HepG2 (cell line): ENCODE data around the gene CD300A. TPM values are rescaled to one million over a fixed set of nuclear protein-coding genes. Genes with fewer than 3 reads are reported as not detected.

Experiments used
- ARID2 ChIP-seq: sonication (generic); formaldehyde crosslinking; IDR thresholded peaks from 2 replicates; pipeline ENCODE4 v1.8.1; 2022; ENCODE audit warnings: mild to moderate bottlenecking, missing genetic modification reagents, borderline replicate concordance
- CBX5 ChIP-seq: sonication (generic); formaldehyde crosslinking; IDR thresholded peaks from 2 replicates; pipeline ENCODE4 v1.4.0; 2020; ENCODE audit warnings: missing genetic modification reagents, borderline replicate concordance
- CENPX ChIP-seq: sonication (generic); formaldehyde crosslinking; IDR thresholded peaks from 2 replicates; pipeline ENCODE4 v1.9.0; 2021; ENCODE audit warnings: mild to moderate bottlenecking, missing genetic modification reagents, moderate library complexity
- ELF1 ChIP-seq: sonication (generic); formaldehyde crosslinking; IDR thresholded peaks from 2 replicates; pipeline ENCODE4 v1.4.0; 2020; ENCODE audit warnings: missing genetic modification reagents
- HOXA7 ChIP-seq: sonication (generic); formaldehyde crosslinking; IDR thresholded peaks from 2 replicates; pipeline ENCODE4 v1.8.1; 2022; ENCODE audit warnings: mild to moderate bottlenecking, missing genetic modification reagents, moderate library complexity
- KDM5A ChIP-seq: fragments of 200-600 bp; sonication (generic); IDR thresholded peaks from 2 replicates; pipeline ENCODE4 v1.7.0; 2018; ENCODE audit warnings: antibody characterized with exemption, mild to moderate bottlenecking, low read length, borderline replicate concordance
- MLXIP ChIP-seq: sonication (generic); formaldehyde crosslinking; IDR thresholded peaks from 2 replicates; pipeline ENCODE4 v1.9.0; 2021; ENCODE audit warnings: missing genetic modification reagents, borderline replicate concordance
- MNT ChIP-seq: fragments of 450-650 bp; IDR thresholded peaks from 2 replicates; pipeline ENCODE4 v1.6.1; 2016
- NR2C2 ChIP-seq: sonication (generic); formaldehyde crosslinking; IDR thresholded peaks from 2 replicates; pipeline ENCODE4 v1.4.0; 2020; ENCODE audit warnings: missing genetic modification reagents, mild to moderate bottlenecking, moderate library complexity, borderline replicate concordance
- PHF21A ChIP-seq: sonication (generic); formaldehyde crosslinking; IDR thresholded peaks from 2 replicates; pipeline ENCODE4 v1.5.0; 2020; ENCODE audit warnings: mild to moderate bottlenecking, missing genetic modification reagents
- REXO4 ChIP-seq: sonication (generic); formaldehyde crosslinking; IDR thresholded peaks from 2 replicates; pipeline ENCODE4 v1.8.0; 2022; ENCODE audit warnings: missing genetic modification reagents, mild to moderate bottlenecking, borderline replicate concordance
- TAF1 ChIP-seq: sonication (generic); formaldehyde crosslinking; IDR thresholded peaks from 2 replicates; pipeline ENCODE4 v1.4.0; 2020; ENCODE audit warnings: missing genetic modification reagents
- TEF ChIP-seq: sonication (generic); formaldehyde crosslinking; IDR thresholded peaks from 2 replicates; pipeline ENCODE4 v1.5.0; 2020; ENCODE audit warnings: missing genetic modification reagents
- ZBTB37 ChIP-seq: sonication (generic); formaldehyde crosslinking; IDR thresholded peaks from 2 replicates; pipeline ENCODE4 v1.4.0; 2020; ENCODE audit warnings: mild to moderate bottlenecking, missing genetic modification reagents
- ZNF337 ChIP-seq: sonication (generic); formaldehyde crosslinking; IDR thresholded peaks from 2 replicates; pipeline ENCODE4 v1.5.1; 2020; ENCODE audit warnings: missing genetic modification reagents, low read depth, mild to moderate bottlenecking, borderline replicate concordance
- ZNF703 ChIP-seq: sonication (generic); formaldehyde crosslinking; IDR thresholded peaks from 2 replicates; pipeline ENCODE4 v1.5.1; 2020; ENCODE audit warnings: missing genetic modification reagents, mild to moderate bottlenecking, moderate library complexity, borderline replicate concordance
- ZSCAN12 ChIP-seq: sonication (generic); formaldehyde crosslinking; IDR thresholded peaks from 2 replicates; pipeline ENCODE4 v1.9.0; 2021; ENCODE audit warnings: mild to moderate bottlenecking, missing genetic modification reagents
- polyA plus RNA-seq, 8 experiments: library from polyadenylated mRNA; depleted of rRNA in 3 of 8; stranded (reverse) in 7 of 8; unstranded in 1 of 8; fragments of >200 nt; fragmentation: Illumina TruSeq in 4 of 8; extraction: Trizol in 4 of 8; gene quantifications; 2 replicates each; pipeline versions ENCODE4 v1.2.1 to v1.2.3, GENCODE V29; 2011 to 2016; ENCODE audit warnings: low read depth in 4 of 8, missing spikeins in 1 of 8, mixed read lengths in 1 of 8; ENCODE audit not compliant: insufficient read depth in 1 of 8
- total RNA-seq, 5 experiments: library from RNA; depleted of rRNA; stranded (reverse); fragments of >200 nt; fragmentation: Illumina TruSeq; extraction: Trizol; gene quantifications; 2 replicates each; pipeline ENCODE4 v1.2.3, GENCODE V29; 2016; ENCODE audit warnings: low read depth in 1 of 5

Gene CD300A
- total and polyA plus RNA-seq, 2 of the 13 experiments (the other 11 are each of a cell fraction or from before 2014, with no cell fraction given), result not detected

- TF ChIP-seq MLXIP (CRISPR knock-in tag), result no peak
- TF ChIP-seq NR2C2 (CRISPR knock-in tag), result peak; percentile 54; the same call in 1 of the 2 replicates
- TF ChIP-seq KDM5A, result no peak
- TF ChIP-seq ARID2 (CRISPR knock-in tag), result no peak
- no peak for TF ChIP-seq HOXA7 (CRISPR knock-in tag)
- TF ChIP-seq TEF (CRISPR knock-in tag), result no peak
- TF ChIP-seq PHF21A (CRISPR knock-in tag), result peak; percentile 66; the same call in 1 of the 2 replicates
- TF ChIP-seq ZNF337 (CRISPR knock-in tag), result 0 out of 2 replicates have a peak, but pooled peaks have one; percentile 56
- peak; percentile 23 for TF ChIP-seq CBX5
- TF ChIP-seq MNT, result no peak
- TF ChIP-seq TAF1, result peak; percentile 39; the same call in 1 of the 2 replicates
- TF ChIP-seq ZNF703, result no peak
- no peak for TF ChIP-seq ZBTB37 (CRISPR knock-in tag)
- TF ChIP-seq REXO4, result no peak
- TF ChIP-seq ZSCAN12 (CRISPR knock-in tag), result peak; percentile 67; the same call in 1 of the 2 replicates
- TF ChIP-seq ELF1 (CRISPR knock-in tag), result no peak
- TF ChIP-seq CENPX (CRISPR knock-in tag), result no peak
Observed at GRCh38 chr17:74454197-74455024, 12.0 kb upstream of the CD300A start (continued).
